Epithelial cell of proximal tubule (primary cell): ENCODE data around the gene PDE4D. TPM values are rescaled to one million over a fixed set of nuclear protein-coding genes. Genes with fewer than 3 reads are reported as not detected.
A peak's percentile ranks its signal among the peaks of the same experiment; 100 is the strongest.
"Not testable (repeated sequence)": the region's sequence is repeated elsewhere in the genome, so short reads cannot be mapped to it uniquely, and the experiment has no call there.

Source experiments
- DNase-seq: peaks from one replicate; pipeline ENCODE4 v3.0.0-alpha.2; 2011; ENCODE audit warnings: low read depth
- H3K4me3 ChIP-seq: 2 replicates; pipeline ENCODE4 v1.5.1; 2011; ENCODE audit warnings: low read depth, mild to moderate bottlenecking, low read length
- CTCF ChIP-seq: conservative IDR thresholded peaks from 2 replicates; pipeline ENCODE4 v1.5.1; 2012; ENCODE audit warnings: low read depth, mild to moderate bottlenecking, low read length
- total RNA-seq: library from RNA; depleted of rRNA; stranded (reverse); fragments of >200 nt; gene quantifications from 2 replicates; pipeline ENCODE4 v1.2.3, GENCODE V29; 2015

The PDE4D gene
- total RNA-seq, 1 donor from 2014 or later = 18.4 TPM

- peak overlapping the region; percentile 75 for H3K4me3 ChIP-seq
- TF ChIP-seq CTCF = no peak
- DNase-seq = no peak
Observed at GRCh38 chr5:59767681-59768151, 125.8 kb downstream of the PDE4D start.

DNA sequence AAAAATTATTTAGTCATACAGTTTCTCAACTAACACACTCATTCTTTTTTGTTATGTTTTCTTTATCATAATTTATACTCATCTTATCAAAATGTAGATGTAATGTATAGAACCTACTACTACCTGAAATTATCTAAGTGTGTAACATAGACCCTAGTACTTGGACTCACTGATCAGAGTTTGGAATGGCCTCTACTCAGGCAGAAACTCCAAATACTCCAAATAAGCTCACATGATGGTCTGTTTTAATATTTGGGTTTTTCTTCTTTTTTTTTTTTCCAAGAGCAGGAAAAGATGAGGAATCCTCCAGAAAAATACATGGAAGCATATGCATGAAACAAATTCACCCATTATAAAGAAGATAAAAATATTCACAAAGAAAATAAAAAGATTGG lies 126.3 kb downstream of the PDE4D start:
- H3K4me3 ChIP-seq = peak overlapping the region; percentile 75
- no peak for DNase-seq
- no peak for TF ChIP-seq CTCF

GRCh38 chr5:59766427-59767210 lies 126.9 kb downstream of the PDE4D start:
- H3K4me3 ChIP-seq = peak overlapping the region; percentile 75
- DNase-seq = no peak
- TF ChIP-seq CTCF = no peak

GRCh38 chr5:59765446-59765845 lies 128.1 kb downstream of the PDE4D start:
- TF ChIP-seq CTCF = no peak
- no peak for DNase-seq
- no peak overlapping the region for H3K4me3 ChIP-seq

GRCh38 chr5:59764361-59764760 lies 129.2 kb downstream of the PDE4D start:
- TF ChIP-seq CTCF = no peak
- no peak overlapping the region for H3K4me3 ChIP-seq
- no peak for DNase-seq

- DNase-seq = no peak
- no peak for TF ChIP-seq CTCF
- H3K4me3 ChIP-seq = no peak overlapping the region
Observed at GRCh38 chr5:59763541-59763940, 130.0 kb downstream of the PDE4D start.

GRCh38 chr5:59762232-59762631 lies 131.3 kb downstream of the PDE4D start:
- DNase-seq, H3K4me3 ChIP-seq: not testable (repeated sequence)
